CD4-positive, CD25-positive, alpha-beta regulatory T cell (primary cell): ENCODE data around the gene SLC7A5. TPM values are rescaled to one million over a fixed set of nuclear protein-coding genes. Genes with fewer than 3 reads are reported as not detected.

ENCODE experiments used
- ATAC-seq, 2 donors: fragments of 150-1000 bp; cut with Tn5 transposase; one replicate each; pipeline ENCODE4 v1.10.0; 2021; ENCODE audit warnings: low read depth in 2 of 2, moderate number of reproducible peaks in 2 of 2, moderate library complexity in 1 of 2
- DNase-seq, 3 donors: peaks; one replicate each; pipeline versions ENCODE4 v3.0.0 to v3.0.0-alpha.2; 2012 to 2022; ENCODE audit warnings: mixed read lengths in 1 of 3
- H3K27ac ChIP-seq: one replicate; pipeline ENCODE4 v1.7.0; 2013; ENCODE audit warnings: mild to moderate bottlenecking, low read length; ENCODE audit not compliant: insufficient read depth, poor library complexity, severe bottlenecking
- H3K27me3 ChIP-seq: one replicate; pipeline ENCODE4 v1.7.0; 2013; ENCODE audit warnings: low read length; ENCODE audit not compliant: control insufficient read depth, insufficient read depth
- H3K36me3 ChIP-seq: one replicate; pipeline ENCODE4 v1.7.0; 2013; ENCODE audit warnings: mild to moderate bottlenecking, low read length, moderate library complexity; ENCODE audit not compliant: control insufficient read depth, insufficient read depth
- H3K4me1 ChIP-seq: 2 replicates; pipeline ENCODE4 v1.7.0; 2013; ENCODE audit warnings: mild to moderate bottlenecking, low read length; ENCODE audit not compliant: insufficient read depth, control insufficient read depth, poor library complexity, severe bottlenecking
- H3K4me3 ChIP-seq: one replicate; pipeline ENCODE4 v1.7.0; 2013; ENCODE audit warnings: low read depth, mild to moderate bottlenecking, low read length, moderate library complexity
- H3K9me3 ChIP-seq, 2 experiments: 1 replicate in 1 of 2; 2 replicates in 1 of 2; pipeline ENCODE4 v1.7.0; 2013; ENCODE audit warnings: low read length in 2 of 2, mild to moderate bottlenecking in 1 of 2, moderate library complexity in 1 of 2; ENCODE audit not compliant: control insufficient read depth in 2 of 2
- H3K27ac Mint-ChIP-seq, 3 donors: one replicate each; pipeline ENCODE4 v1.8.0; 2020 to 2022; ENCODE audit warnings: mild to moderate bottlenecking in 3 of 3, mixed read lengths in 3 of 3, moderate library complexity in 2 of 3
- H3K27me3 Mint-ChIP-seq: one replicate; pipeline ENCODE4 v1.8.0; 2022; ENCODE audit warnings: mild to moderate bottlenecking, mixed read lengths
- H3K36me3 Mint-ChIP-seq: one replicate; pipeline ENCODE4 v1.8.0; 2020; ENCODE audit warnings: mixed read lengths
- H3K4me1 Mint-ChIP-seq, 4 donors: one replicate each; pipeline ENCODE4 v1.8.0; 2020 to 2022; ENCODE audit warnings: mixed read lengths in 4 of 4, mild to moderate bottlenecking in 1 of 4
- H3K4me3 Mint-ChIP-seq, 4 donors: one replicate each; pipeline ENCODE4 v1.8.0; 2020 to 2022; ENCODE audit warnings: mild to moderate bottlenecking in 4 of 4, mixed read lengths in 4 of 4, moderate library complexity in 3 of 4
- H3K9me3 Mint-ChIP-seq, 7 donors: one replicate each; pipeline ENCODE4 v1.8.0; 2020 to 2022; ENCODE audit warnings: mixed read lengths in 7 of 7, mild to moderate bottlenecking in 3 of 7, moderate library complexity in 2 of 7
- polyA plus RNA-seq, 4 donors: library from polyadenylated mRNA; unstranded; fragments of 300-500 nt; fragmentation: Illumina TruSeq; gene quantifications; one replicate each; pipeline ENCODE4 v1.2.3, GENCODE V29; 2021
- total RNA-seq: library from RNA; stranded (reverse); gene quantifications from one replicate; pipeline ENCODE4 v1.2.3, GENCODE V29; 2022

SLC7A5 gene
- total and polyA plus RNA-seq, 5 donors from 2014 or later: 10.3 to 111 (median 12.3) TPM

DNA sequence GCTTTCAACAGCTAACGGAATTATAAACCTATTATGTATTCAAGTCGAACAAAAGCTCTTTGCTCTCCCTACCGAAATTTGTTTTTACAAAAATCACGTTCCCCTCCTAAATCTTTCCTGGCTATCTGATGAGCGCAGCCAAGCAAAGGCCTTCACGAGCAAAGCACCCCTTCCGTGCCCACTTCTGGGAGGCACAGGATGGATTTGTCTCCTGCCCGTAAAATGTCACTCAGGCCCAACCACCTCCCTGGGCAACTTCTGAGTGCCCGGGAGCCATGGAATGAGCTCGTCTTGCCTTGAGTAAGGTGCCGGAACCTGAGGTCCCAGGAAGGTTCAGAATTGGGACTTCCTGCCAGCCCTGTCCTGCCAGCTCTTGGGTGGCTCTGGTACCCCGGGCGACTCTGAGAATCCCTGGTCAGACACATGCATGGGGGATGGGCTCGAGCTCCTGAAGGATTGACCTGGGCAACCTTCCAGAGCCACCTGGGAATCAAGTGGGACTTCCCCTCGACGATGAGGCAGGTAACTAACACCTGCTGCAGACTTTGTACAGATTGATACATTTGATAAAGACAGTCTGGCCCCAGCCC lies 19.8 kb downstream of the SLC7A5 start:
- no peak overlapping the region for H3K27ac ChIP-seq
- peaks cover 10% of the 10 kb centered on the region for H3K36me3 ChIP-seq
- ATAC-seq (no peak), DNase-seq (no peak)
- H3K4me1 Mint-ChIP-seq: peaks cover 0 to 26% (median 12%) of the 10 kb centered on the region in 4 donors
- H3K4me1 ChIP-seq: peaks cover 21% of the 10 kb centered on the region
- H3K9me3 Mint-ChIP-seq: no peaks in the 10 kb centered on the region
- H3K9me3 ChIP-seq: no peaks in the 10 kb centered on the region
- H3K36me3 Mint-ChIP-seq: peaks cover 6% of the 10 kb centered on the region
- no peaks in the 10 kb centered on the region for H3K27me3 Mint-ChIP-seq
- H3K4me3 ChIP-seq: no peak overlapping the region
- H3K4me3 Mint-ChIP-seq: peak overlapping the region in 1 of 4 donors; percentile 47
- no peaks in the 10 kb centered on the region for H3K27me3 ChIP-seq
- no peak overlapping the region for H3K27ac Mint-ChIP-seq

DNA sequence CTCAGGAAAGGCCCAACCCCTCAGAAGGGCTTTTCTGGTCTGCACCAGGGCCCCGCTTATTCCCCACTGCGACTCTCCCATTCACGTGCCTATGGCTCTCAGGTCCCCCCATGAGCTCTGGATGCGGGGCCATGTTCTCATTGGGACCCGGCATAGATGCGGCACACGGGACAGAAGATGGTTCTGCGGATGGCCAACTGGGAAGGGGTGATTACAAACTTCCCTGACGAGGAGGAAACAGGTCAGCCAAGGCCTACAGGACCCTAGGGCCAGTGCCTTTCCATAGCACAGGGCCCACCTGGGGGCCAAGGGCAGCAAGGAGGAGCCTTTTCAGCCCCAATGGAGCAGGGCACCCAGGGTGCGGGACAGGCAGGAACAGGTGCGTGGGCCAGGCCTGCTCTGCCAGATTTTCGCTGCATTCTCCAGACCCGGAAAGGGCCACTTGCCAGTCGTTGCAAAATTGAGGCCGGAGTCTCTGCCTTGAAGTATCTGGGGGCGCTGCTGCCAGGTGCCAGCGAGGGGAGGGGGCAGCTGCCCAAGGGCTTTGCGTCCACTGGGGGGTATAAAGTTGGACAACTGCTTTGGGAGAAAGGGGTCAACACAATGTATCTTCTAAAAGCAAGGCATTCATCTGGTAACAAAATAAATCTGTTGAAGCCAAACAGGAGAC lies 20.5 kb downstream of the SLC7A5 start:
- H3K9me3 Mint-ChIP-seq: no peaks in the 10 kb centered on the region
- Histone ChIP-seq H3K27ac (no peak overlapping the region), H3K27me3 (no peaks in the 10 kb centered on the region), H3K4me1 (peaks cover 16% of the 10 kb centered on the region), H3K4me3 (no peak overlapping the region), H3K9me3 (no peaks in the 10 kb centered on the region), H3K36me3 (peaks cover 10% of the 10 kb centered on the region)
- no peak for ATAC-seq
- peaks cover 0 to 21% (median 8%) of the 10 kb centered on the region in 4 donors for H3K4me1 Mint-ChIP-seq
- no peak overlapping the region for H3K27ac Mint-ChIP-seq
- H3K4me3 Mint-ChIP-seq: no peak overlapping the region
- peaks cover 6% of the 10 kb centered on the region for H3K36me3 Mint-ChIP-seq
- DNase-seq: no peak
- H3K27me3 Mint-ChIP-seq: no peaks in the 10 kb centered on the region

GRCh38 chr16:87847785-87848675 lies 21.3 kb downstream of the SLC7A5 start:
- Histone ChIP-seq H3K4me1 (peaks cover 10% of the 10 kb centered on the region), H3K27me3 (no peaks in the 10 kb centered on the region), H3K9me3 (no peaks in the 10 kb centered on the region), H3K4me3 (no peak overlapping the region), H3K27ac (no peak overlapping the region), H3K36me3 (peaks cover 10% of the 10 kb centered on the region)
- Mint-ChIP-seq H3K4me3 (peak overlapping the region in 1 of 4 donors; percentile 32), H3K27me3 (no peaks in the 10 kb centered on the region), H3K27ac (no peak overlapping the region), H3K36me3 (peaks cover 6% of the 10 kb centered on the region), H3K4me1 (peaks cover 0 to 15% (median 6%) of the 10 kb centered on the region in 4 donors), H3K9me3 (no peaks in the 10 kb centered on the region)
- no peak for ATAC-seq
- no peak for DNase-seq

DNA sequence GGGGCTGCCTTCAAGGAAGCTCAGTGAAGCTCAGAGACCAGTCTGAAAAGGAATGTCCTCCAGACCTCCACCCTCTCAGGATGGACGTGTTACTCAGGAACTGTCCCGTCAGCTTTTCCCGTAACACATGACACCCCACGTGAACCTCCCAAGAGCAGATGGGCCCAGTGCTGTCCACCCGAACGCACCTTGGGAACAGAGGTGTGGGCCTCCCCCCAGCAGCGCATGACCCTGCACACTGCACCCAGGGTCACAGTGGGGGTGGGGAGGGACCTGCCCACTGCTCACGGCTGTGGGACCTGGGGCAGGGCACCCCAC lies 21.9 kb downstream of the SLC7A5 start:
- no peak overlapping the region for H3K27ac Mint-ChIP-seq

DNA sequence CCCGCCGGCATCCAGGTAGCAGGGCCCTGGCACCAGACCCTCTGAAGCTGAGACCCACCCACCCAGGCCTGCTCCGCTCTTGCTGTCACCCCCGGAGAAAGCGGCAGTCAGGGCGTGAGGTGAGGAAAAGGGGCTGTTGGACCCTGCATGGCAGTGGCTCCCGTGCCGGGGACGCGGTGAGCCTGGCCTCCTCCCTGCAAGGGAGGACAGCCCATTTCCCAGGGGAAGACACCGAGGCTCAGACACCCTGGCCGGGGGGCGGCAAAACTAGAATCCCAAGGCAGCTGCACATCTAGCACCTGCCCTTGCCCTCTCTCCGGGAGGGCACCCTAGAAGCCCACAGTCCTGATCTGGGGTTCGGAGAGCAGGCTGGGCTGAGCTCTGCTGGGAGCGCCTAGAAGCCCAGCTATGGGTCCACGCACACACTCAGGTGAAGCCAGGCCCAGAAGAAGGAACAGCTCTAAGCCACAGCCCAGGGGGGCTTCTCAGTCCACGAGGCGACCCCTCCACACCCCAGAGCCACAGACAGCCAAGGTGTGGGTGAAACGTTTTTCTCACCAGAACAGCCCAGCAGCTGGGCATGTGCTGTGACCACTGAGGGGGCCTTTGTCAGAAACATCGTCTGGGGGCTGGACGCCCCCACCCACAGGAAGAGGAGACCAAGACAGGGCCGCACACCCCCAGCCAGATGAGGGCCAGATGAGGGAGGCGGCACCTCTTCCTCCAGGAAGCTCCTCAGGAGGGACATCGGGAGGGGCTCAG lies 22.4 kb downstream of the SLC7A5 start:
- Histone ChIP-seq H3K9me3 (no peaks in the 10 kb centered on the region), H3K4me3 (no peak overlapping the region), H3K36me3 (peaks cover 11% of the 10 kb centered on the region), H3K27me3 (no peaks in the 10 kb centered on the region), H3K27ac (no peak overlapping the region), H3K4me1 (peaks cover 9% of the 10 kb centered on the region)
- Mint-ChIP-seq H3K27ac (no peak overlapping the region), H3K36me3 (peaks cover 6% of the 10 kb centered on the region), H3K27me3 (no peaks in the 10 kb centered on the region), H3K4me1 (peaks cover 0 to 16% (median 7%) of the 10 kb centered on the region in 4 donors), H3K4me3 (no peak overlapping the region), H3K9me3 (no peaks in the 10 kb centered on the region)
- DNase-seq: no peak
- no peak for ATAC-seq

More for the DNA sequence above, 21.9 kb downstream of the SLC7A5 start:
- DNase-seq (no peak), ATAC-seq (no peak)
- Mint-ChIP-seq H3K27me3 (no peaks in the 10 kb centered on the region), H3K4me3 (no peak overlapping the region), H3K9me3 (no peaks in the 10 kb centered on the region), H3K4me1 (peaks cover 0 to 16% (median 7%) of the 10 kb centered on the region in 4 donors), H3K36me3 (peaks cover 6% of the 10 kb centered on the region)
- no peaks in the 10 kb centered on the region for H3K9me3 ChIP-seq
- H3K27me3 ChIP-seq: no peaks in the 10 kb centered on the region
- H3K4me3 ChIP-seq: no peak overlapping the region
- peaks cover 9% of the 10 kb centered on the region for H3K4me1 ChIP-seq
- no peak overlapping the region for H3K27ac ChIP-seq
- H3K36me3 ChIP-seq: peaks cover 10% of the 10 kb centered on the region

GRCh38 chr16:87845807-87846619 lies 23.3 kb downstream of the SLC7A5 start:
- Histone ChIP-seq H3K9me3 (no peaks in the 10 kb centered on the region), H3K27ac (no peak overlapping the region), H3K27me3 (no peaks in the 10 kb centered on the region), H3K36me3 (peaks cover 14% of the 10 kb centered on the region), H3K4me3 (no peak overlapping the region), H3K4me1 (peaks cover 9% of the 10 kb centered on the region)
- H3K27ac Mint-ChIP-seq: peak overlapping the region in 1 of 3 donors; percentile 43
- H3K27me3 Mint-ChIP-seq: no peaks in the 10 kb centered on the region
- peaks cover 0 to 19% (median 7%) of the 10 kb centered on the region in 4 donors for H3K4me1 Mint-ChIP-seq
- H3K4me3 Mint-ChIP-seq: peak overlapping the region in 1 of 4 donors; percentile 10
- DNase-seq: no peak
- H3K9me3 Mint-ChIP-seq: no peaks in the 10 kb centered on the region
- no peak for ATAC-seq
- H3K36me3 Mint-ChIP-seq: peaks cover 5% of the 10 kb centered on the region

DNA sequence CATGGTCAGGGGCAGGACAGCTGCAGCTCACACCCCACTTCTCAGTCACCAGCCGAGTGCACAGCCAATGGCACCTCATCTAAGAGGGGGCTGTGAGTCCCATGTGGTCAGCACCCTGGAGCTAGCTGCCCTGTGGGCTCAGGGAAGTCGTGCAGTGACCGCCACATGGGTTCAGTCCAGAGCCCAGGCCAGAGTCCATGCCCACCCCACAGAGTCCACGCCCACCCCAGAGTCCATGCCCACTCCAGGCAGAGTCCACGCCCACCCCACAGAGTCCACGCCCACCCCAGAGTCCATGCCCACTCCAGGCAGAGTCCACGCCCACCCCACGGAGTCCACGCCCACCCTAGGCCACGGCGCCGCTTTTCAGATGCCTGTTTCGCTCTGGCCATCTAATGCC lies 24.1 kb downstream of the SLC7A5 start:
- Mint-ChIP-seq H3K27me3 (no peaks in the 10 kb centered on the region), H3K36me3 (no peaks in the 10 kb centered on the region), H3K4me3 (no peak overlapping the region), H3K4me1 (peaks cover 0 to 18% (median 7%) of the 10 kb centered on the region in 4 donors), H3K9me3 (no peaks in the 10 kb centered on the region), H3K27ac (peak overlapping the region in 1 of 3 donors; percentile 77)
- Histone ChIP-seq H3K9me3 (no peaks in the 10 kb centered on the region), H3K4me1 (peaks cover 5% of the 10 kb centered on the region), H3K4me3 (no peak overlapping the region), H3K36me3 (peaks cover 11% of the 10 kb centered on the region), H3K27me3 (no peaks in the 10 kb centered on the region), H3K27ac (no peak overlapping the region)
- no peak for DNase-seq
- ATAC-seq: no peak
